SW480 (cell line): Measurements from ENCODE around the gene CNOT10.
"Not testable (repeated sequence)": the region's sequence is repeated elsewhere in the genome, so short reads cannot be mapped to it uniquely, and the experiment has no call there.

Experiments
- DNase-seq: peaks from one replicate; pipeline ENCODE4 v3.0.0-alpha.2; 2016; ENCODE audit warnings: low spot score

Gene CNOT10, protein sequence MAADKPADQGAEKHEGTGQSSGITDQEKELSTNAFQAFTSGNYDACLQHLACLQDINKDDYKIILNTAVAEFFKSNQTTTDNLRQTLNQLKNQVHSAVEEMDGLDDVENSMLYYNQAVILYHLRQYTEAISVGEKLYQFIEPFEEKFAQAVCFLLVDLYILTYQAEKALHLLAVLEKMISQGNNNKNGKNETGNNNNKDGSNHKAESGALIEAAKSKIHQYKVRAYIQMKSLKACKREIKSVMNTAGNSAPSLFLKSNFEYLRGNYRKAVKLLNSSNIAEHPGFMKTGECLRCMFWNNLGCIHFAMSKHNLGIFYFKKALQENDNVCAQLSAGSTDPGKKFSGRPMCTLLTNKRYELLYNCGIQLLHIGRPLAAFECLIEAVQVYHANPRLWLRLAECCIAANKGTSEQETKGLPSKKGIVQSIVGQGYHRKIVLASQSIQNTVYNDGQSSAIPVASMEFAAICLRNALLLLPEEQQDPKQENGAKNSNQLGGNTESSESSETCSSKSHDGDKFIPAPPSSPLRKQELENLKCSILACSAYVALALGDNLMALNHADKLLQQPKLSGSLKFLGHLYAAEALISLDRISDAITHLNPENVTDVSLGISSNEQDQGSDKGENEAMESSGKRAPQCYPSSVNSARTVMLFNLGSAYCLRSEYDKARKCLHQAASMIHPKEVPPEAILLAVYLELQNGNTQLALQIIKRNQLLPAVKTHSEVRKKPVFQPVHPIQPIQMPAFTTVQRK

GRCh38 chr3:32684800-32685542 is at the start of gene CNOT10:
Gene CNOT10 (plus strand): TSS chr3:32685188. CDS start chr3:32685461, 273 bp downstream.
- DNase-seq: peak; percentile 95

- DNase-seq: no peak
Measured at GRCh38 chr3:32640939-32641338, 44.0 kb upstream of the CNOT10 start.

DNA sequence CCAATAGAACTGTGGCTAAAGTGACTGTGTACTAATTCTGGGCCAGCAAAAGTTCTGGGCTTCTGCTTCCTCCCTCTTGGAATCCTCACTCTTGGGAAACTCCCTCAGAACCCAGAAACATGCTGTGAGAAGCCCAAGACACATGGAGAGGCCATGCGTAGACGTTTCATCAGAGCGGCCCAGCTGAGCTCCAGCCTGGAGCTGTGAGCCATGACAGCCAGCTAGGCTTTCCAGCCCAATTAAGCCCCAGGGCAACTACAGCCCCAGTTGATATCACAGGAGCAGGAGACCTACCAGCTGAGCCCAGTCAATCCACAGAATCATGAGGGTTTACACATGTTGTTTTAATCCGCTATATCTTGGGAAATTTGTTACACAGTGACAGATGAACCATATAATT is 43.6 kb upstream of the CNOT10 start:
- DNase-seq: no peak

DNA sequence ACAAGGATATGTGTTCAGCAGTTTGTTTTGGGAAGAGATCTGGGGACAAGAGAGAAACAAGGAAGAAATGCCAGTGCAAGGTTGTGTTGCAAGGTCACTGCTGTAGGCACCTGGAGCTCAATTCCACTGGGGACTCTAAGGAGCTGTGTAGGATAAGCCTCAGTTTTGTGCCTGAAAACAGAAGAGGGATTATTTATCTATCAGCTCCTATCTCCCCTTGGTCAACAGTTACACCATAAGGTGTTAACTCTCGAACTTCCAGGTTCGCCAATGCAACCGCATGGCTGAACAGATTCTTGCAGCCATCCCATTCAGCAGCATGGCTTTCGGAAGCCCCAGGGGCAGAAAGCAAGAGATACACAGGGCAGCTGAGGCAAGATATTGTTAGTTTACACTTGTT is 41.6 kb upstream of the CNOT10 start:
- DNase-seq: no peak

- DNase-seq: no peak
Measured at GRCh38 chr3:32643816-32644215, 41.2 kb upstream of the CNOT10 start.

DNA sequence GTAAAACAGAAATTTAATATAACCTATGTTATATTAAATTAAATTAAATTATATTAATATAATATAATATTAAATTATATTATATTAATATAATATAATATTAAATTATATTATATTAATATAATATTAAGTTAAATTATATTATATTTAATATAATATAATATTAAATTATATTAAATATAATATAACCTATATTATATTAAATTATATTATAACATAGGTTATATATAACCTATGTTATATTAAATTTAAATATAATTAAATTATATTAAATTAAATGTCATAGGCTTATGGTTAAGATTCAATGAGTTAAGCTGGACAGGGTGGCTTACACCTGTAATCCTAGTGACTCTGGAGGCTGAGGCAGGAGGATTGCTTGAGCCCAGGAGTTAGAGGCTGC is 40.6 kb upstream of the CNOT10 start:
- no peak for DNase-seq

DNA sequence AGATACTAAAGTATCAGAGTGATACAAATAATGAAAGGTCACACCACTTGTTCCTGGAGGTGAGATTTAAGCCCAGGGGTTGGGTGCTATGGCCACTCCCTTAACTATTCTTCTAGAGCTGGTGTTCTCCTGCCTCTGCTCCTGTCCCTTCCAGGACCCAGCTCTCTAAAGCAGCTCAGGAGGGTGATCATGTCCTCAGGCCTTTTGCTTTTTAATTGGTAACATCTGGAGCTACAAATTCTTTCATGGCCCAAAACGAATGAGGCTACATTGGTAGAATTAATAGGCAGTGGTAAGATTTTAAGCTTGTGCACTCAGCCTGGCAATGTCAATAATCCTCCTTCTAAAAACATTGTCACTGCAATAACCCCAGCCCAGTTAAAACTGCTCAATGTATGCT is 38.2 kb upstream of the CNOT10 start:
- no peak for DNase-seq

DNA sequence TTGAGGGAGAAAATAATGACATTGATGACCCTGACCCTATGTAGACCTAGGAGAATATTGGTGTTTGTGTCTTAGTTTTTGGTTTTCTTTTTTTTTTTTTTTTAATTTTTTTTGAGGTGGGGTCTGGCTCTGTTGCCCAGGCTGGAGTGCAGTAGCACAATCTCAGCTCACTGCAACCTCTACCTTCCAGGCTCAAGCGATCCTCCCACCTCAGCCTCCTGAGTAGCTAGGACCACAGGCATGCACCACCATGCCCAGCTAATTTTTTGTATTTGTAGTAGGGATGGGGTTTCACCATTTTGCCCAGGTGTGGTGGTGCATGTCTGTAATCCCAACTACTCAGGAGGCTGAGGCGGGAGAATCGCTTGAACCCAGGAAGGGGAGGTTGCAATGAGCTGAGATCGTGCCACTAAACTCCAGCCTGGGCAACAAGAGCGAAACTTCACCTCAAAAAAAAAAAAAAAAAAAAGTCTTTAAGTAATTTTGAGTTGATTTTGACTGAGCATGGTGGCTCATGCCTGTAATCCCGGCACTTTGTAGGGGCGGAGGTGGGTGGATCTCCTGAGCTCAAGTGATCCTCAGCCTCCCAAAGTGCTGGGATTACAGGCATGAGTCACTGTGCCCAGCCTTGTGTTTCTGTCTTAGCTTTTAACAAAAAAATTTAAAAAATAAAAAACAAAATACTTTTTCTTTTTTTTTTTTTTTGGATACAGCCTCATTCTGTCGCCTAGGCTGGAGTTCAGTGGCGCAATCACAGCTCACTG is 32.5 kb upstream of the CNOT10 start:
- not testable (repeated sequence) for DNase-seq

DNA sequence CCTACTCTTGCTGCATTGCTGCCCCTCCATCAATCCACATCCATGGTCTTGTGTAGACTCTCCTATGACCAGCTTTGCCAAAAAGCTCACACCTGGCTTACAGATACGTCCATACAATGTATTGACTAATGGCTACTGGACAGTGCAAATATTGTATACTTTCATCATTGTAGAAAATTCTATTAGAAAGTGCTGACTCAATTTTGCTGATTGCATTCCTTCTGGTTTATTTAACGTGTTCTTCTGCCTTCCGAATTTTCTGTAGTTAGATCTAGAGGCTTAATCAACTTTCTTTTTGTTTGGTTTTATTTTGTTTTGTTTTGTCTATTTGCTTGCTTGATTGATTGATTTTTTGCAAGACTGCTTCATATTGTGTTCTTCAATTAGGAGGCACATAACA is 29.8 kb upstream of the CNOT10 start:
- no peak for DNase-seq

DNA sequence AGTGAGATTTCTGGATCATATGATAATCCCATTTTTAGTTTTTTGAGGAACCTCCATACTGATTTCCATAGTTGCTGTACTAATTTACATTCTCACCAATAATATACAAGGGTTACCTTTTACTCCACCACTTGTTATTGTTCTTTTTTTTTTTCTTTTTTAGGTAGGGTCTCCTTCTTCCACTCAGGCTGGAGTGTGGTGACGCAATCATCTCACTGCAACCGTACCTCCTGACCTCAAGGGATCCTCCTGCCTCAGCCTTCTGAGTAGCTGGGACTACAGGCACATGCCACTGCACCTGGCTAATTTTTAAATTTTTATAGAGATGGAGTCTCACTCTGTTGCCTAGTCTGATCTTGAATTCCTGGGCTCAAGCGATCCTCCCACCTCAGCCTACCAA is 24.4 kb upstream of the CNOT10 start:
- no peak for DNase-seq

DNA sequence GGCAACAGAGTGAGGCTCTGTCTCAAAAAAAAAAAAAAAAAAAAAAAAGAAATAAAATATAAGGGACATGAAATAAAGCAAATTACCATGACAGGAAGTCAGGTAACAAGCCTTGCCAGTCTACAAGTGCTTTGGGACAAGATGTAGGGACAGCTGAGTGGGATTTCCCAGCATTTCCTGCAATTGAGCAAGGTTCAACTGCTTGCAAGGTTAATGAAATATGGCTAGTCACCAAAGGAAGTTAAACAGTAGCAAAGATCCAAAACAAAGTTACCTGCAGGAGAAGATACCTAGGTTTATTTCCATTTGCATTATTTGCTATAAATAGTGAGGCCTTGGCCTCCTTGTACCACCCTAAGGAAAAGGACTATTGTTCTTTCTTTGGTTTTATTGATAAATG is 22.3 kb upstream of the CNOT10 start:
- DNase-seq: no peak

- peak; percentile 63 for DNase-seq
Measured at GRCh38 chr3:32664630-32665075, 20.3 kb upstream of the CNOT10 start.

GRCh38 chr3:32667072-32667582 is 17.9 kb upstream of the CNOT10 start:
- DNase-seq: no peak

DNA sequence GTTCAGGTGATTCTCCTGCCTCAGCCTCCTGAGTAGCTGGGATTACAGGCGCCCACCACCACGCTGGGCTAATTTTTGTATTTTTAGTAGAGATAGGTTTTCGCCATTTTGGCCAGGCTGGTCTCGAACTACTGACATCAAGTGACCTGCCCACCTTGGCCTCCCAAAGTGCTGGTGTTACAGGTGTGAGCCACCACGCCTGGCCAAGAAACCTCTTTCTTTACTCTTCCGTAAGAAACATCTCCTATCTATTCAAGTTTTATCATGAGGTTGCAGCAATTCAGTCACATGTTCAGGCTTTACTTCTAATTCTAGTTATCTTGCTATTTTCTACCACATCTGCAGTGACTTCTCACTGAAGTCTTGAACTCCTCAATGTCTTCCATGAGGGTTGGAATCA is 15.8 kb upstream of the CNOT10 start:
- DNase-seq: not testable (repeated sequence)

- DNase-seq: not testable (repeated sequence)
Measured at GRCh38 chr3:32673730-32674129, 11.3 kb upstream of the CNOT10 start.

DNA sequence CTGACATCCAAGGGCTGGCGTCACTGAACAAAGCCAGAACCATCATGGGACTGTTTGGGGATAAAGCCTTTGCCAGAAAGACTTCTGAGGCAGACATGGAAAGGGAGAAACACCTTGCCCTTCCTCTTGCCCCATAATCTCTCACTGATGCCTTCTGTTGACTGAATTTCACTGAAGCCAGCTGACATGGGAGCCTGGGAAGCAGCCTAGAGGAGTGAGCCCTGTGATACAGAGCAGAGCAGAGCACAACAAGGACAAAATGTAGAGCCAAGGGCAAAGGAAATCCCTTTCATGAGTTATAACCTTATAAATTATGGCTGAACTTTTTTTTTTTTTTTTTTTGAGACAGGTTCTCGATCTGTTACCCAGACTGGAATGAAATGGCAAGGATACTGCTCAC is 9.8 kb upstream of the CNOT10 start:
- DNase-seq: no peak

DNA sequence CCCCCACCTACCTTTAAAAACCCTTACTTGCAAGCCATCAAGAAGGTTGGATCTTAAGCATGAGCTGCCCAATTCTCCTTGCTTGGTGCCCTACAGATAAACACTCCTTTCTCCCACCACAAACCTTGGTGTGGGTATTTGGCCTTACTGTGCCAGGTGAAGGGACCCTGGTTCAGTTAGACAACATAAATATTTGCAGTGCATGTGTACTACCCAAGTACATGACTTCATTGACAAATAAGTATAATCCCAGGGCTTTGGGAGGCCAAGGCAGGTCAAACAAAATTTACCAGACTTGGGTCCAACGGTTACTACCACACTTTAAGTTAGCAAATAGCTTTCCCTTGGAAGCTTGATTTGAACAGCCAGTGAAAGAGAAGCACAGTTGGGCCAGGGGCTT is 9.3 kb upstream of the CNOT10 start:
- no peak for DNase-seq

DNA sequence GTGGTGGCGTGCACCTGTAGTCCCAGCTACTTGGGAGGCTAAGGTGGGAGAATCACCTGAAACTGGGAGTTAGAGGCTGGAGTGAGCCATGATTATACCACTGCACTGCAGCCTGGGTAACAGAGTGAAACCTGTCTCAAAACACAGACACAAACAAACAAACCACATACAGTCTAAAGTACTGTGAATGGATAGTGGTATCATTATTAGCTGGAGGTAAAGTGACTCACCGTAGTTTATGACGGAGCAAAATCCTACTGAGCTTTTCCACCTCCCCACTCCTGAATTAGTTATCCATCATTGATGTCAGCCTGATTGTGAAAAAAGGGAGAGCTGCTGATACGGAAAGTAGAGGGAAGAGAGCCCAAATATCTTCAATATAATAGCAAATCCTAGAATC is 3.2 kb upstream of the CNOT10 start:
- DNase-seq: peak; percentile 47

DNA sequence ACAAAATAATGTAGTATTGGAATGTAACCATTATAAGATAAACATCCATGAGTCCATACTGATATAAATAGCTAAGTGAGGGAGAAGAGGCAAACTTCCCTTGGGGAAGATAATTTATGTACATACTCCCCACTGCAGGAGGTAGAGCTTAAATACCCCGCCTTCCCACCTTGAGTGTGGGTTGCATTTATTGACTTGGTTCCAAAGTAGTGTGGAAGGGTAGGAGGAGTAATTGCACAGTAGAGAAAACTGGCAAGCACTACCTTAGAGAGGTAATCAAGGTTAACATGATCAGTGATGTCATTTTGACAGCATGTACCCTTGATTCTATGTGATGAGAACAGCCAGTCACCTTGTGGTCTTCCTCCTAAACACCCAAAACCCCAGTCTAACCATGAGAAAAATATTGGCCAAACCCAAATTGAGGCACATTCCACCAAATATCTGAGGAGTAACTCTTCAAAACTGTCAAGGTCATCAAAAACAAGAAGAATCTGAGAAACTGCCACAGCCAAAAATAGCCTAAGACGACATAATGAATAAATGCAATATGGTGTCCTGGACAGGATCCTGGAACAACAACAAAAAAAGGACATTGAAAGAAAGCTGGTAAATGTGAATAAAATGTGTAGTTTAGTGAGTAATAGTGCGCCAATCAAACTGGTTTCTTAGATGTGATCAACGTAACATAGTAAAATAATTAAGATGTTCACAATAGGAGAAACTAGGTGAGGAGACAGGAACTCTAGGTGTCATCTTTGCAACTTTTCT is 774 bp upstream of the CNOT10 start:
- no peak for DNase-seq

- peak; percentile 21 for DNase-seq
Measured at GRCh38 chr3:32685543-32686185, 676 bp downstream of the CNOT10 start.
